AG09319 (cell line): ENCODE data around the gene LSM3.

Source experiments
- DNase-seq: peaks from one replicate; pipeline ENCODE4 v3.0.0-alpha.2; 2010; ENCODE audit warnings: low read depth; ENCODE audit errors: extremely low read depth
- TF ChIP-seq, protein P1 (sequence below): IDR thresholded peaks from 2 replicates; pipeline ENCODE4 v1.5.1; 2011; ENCODE audit warnings: low read depth, mild to moderate bottlenecking, inconsistent platforms, low read length, moderate library complexity

Gene LSM3

DNA sequence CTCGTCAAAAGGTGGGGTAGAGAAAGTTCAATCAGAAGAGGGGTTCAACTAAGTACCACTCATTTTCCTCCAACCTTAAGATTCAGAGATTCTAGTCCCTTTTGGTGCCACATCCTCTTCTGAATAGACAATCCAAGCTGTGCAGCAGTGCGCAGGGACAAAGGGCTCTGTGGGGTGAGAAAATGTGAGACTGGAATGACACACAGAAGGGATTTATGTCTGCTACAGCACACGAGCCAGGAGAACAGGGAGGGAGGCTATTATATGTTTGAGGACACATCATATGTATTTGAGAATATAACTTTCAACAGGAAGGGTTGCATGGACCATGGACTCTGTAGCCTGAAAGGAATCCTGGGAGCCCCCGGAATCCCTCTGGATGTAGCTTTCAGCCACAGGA, 33.0 kb downstream of the LSM3 start:
- TF ChIP-seq, protein P1, sequence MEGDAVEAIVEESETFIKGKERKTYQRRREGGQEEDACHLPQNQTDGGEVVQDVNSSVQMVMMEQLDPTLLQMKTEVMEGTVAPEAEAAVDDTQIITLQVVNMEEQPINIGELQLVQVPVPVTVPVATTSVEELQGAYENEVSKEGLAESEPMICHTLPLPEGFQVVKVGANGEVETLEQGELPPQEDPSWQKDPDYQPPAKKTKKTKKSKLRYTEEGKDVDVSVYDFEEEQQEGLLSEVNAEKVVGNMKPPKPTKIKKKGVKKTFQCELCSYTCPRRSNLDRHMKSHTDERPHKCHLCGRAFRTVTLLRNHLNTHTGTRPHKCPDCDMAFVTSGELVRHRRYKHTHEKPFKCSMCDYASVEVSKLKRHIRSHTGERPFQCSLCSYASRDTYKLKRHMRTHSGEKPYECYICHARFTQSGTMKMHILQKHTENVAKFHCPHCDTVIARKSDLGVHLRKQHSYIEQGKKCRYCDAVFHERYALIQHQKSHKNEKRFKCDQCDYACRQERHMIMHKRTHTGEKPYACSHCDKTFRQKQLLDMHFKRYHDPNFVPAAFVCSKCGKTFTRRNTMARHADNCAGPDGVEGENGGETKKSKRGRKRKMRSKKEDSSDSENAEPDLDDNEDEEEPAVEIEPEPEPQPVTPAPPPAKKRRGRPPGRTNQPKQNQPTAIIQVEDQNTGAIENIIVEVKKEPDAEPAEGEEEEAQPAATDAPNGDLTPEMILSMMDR, result no peak
- DNase-seq, result no peak

- DNase-seq, result no peak
- TF ChIP-seq, protein P1, result no peak
Observed at GRCh38 chr3:14212032-14212431, 33.4 kb downstream of the LSM3 start.

- DNase-seq, result no peak
- TF ChIP-seq, protein P1, result no peak
Observed at GRCh38 chr3:14213066-14213774, 34.6 kb downstream of the LSM3 start.

DNA sequence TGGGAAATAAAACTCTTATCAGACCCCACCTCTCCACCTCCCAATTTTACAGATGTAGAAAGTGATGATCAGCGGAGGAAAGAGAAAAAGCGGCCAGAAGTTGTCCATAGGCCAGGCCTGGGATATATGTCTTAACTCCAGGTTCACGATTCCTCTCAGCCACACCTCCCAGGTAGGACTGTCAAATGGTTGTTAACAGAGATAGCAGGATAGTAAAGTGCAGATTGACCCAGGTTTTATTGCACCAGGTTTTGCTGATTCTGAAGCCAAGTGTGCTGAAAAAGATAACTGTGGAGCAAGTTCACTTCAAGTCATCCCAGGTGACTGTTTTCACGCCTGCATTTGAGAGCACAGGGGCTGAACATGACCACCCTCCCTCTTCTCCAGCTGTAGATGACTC, 36.1 kb downstream of the LSM3 start:
- TF ChIP-seq, protein P1, result no peak
- DNase-seq, result no peak

DNA sequence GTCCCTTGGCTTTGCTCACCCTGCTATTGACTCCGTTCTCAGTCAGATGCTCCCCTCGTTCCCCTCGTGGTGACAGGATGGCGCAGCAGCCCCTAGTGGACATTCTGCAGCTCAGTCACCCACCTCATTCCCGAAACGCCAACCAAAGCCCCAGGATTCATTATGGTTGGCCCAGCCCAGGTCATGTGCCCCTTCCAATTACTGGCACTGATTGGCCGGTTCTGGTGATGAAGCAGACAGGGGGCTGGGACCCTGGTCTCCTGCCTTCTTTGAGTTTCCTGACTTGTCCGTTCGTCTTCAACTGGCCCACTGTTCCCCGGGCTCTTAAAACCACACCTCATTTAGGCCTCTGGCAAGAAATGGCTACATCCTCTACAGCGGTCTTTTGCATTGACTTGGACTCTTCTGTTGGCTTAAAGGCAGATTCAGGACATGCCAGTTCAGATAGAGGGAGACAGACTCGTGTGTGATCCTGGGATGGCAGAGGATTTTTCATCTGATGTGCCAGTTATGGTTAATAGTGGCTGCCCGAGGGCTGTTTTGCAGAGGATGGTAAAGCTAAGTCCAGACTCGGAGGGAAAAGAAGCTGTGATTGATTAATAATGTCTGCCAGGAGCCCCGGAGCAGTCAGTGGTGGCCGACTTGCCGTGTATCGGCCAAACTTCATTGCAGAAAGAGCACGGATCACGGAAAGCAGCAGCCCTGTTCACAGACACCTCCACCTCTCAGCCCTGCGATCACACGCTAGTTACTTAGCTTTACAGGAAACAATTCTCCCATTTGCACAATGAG, 37.8 kb downstream of the LSM3 start:
- DNase-seq, result no peak

GRCh38 chr3:14218355-14218754, 39.7 kb downstream of the LSM3 start:
- DNase-seq, result no peak
- TF ChIP-seq, protein P1, result no peak

More for the DNA sequence above, 37.8 kb downstream of the LSM3 start:
- TF ChIP-seq, protein P1, result no peak

GRCh38 chr3:14220933-14221332, 42.3 kb downstream of the LSM3 start:
- TF ChIP-seq, protein P1, result no peak

More at GRCh38 chr3:14220933-14221332, 42.3 kb downstream of the LSM3 start:
- DNase-seq, result no peak
